H1 (cell line): Measurements from ENCODE around the gene BABAM2. TPM values are rescaled to one million over a fixed set of nuclear protein-coding genes. Genes with fewer than 3 reads are reported as not detected.

Experiments used
- POU5F1 ChIP-seq: IDR thresholded peaks from 2 replicates; pipeline ENCODE4 v1.6.1; 2011; ENCODE audit warnings: low read depth, mild to moderate bottlenecking, low read length, moderate library complexity
- RFX5 ChIP-seq: IDR thresholded peaks from 2 replicates; pipeline ENCODE4 v1.6.1; 2011; ENCODE audit warnings: low read depth, low read length, improper control_type of control experiment, borderline replicate concordance
- polyA plus RNA-seq, 7 experiments: library from polyadenylated mRNA; depleted of rRNA in 3 of 7; stranded (reverse) in 5 of 7; unstranded in 2 of 7; fragments of >200 nt in 5 of 7; fragments of 200-250 nt in 2 of 7; gene quantifications; 1 replicate in 5 of 7; 2 replicates in 1 of 7; 4 replicates in 1 of 7; pipeline versions ENCODE4 v1.2.1 to v1.2.3, GENCODE V29; 2011 to 2013; ENCODE audit warnings: missing spikeins in 2 of 7, mixed read lengths in 2 of 7
- total RNA-seq: library from RNA; stranded (reverse); fragmentation: NEBNext Ultra II Directional; extraction: Animal tissue kit (Norgen Biotek cat#: 25700); gene quantifications from 2 replicates; pipeline ENCODE4 v1.2.1, GENCODE V29; 2021

Gene BABAM2
- total and polyA plus RNA-seq, 2 of the 8 experiments (the other 6 are each of a cell fraction or from before 2014, with no cell fraction given) = 15.8 to 20.9 TPM

GRCh38 chr2:27871802-27872201 is 18.7 kb upstream of the BABAM2 start (continued):
- TF ChIP-seq POU5F1 (no peak), RFX5 (no peak)
- TF ChIP-seq, all 59 proteins: peak for 0
